DMS153 (cell line): Measurements from ENCODE around the gene NFKB2.

Experiments used
- DNase-seq: peaks from one replicate; lab custom pipeline; 2025; lab: John Stamatoyannopoulos, UW

NFKB2 gene

GRCh38 chr10:102422545-102423129 lies 27.1 kb downstream of the NFKB2 start:
- peak; percentile 8 for DNase-seq

DNA sequence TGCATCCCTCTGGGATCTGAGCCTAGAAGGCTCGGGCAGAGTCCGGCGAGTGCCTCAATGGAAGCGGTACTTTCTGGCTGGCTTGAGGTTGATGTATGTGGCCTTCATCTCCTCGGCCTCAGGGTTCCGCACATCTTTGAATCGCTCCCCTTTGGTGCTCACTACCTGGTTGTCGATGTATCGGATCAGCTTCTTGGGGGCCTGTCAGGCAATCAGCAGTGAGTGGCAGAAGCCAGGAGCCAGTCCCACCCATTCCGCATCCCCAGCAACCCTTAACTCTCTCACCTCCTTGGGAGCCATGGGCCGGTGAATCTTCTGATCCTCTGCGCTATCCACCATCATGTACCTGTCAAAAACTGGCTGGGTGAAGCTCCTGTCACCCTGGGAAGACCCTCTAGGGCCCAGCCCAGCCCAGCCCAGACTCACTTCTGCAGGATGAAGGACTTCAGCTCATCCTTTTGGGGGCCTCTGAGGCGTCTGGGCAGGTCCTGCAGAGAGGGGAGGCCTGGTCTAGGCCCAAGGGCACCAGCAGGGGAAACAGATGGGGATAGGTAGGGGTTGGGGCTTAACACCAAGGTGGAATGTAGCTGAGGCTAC lies 28.0 kb downstream of the NFKB2 start:
- DNase-seq: no peak

DNA sequence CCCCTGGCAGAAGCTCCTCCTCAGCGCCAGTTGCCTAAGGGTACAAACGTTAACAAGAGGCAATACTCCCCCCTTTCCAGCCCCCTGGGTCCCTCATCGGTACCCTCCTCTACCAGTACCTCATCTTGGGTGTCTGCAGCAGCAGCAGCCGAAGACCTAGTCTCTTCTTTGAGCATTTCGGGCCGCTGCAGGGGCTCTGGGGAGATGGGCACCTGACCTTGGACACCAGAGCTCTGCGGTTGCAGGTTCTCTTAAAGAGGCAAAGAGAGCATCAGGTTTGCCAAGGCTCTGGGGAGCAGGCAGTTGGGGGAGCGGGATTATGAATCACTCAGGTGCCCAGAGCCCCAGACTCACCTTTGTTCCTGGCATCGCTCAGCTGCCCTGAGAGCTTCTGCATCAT lies 28.6 kb downstream of the NFKB2 start:
- no peak for DNase-seq

- DNase-seq: no peak
These were observed 29.4 kb downstream of the NFKB2 start for GRCh38 chr10:102424916-102425315.

GRCh38 chr10:102425444-102425843 lies 29.9 kb downstream of the NFKB2 start:
- no peak for DNase-seq

DNA sequence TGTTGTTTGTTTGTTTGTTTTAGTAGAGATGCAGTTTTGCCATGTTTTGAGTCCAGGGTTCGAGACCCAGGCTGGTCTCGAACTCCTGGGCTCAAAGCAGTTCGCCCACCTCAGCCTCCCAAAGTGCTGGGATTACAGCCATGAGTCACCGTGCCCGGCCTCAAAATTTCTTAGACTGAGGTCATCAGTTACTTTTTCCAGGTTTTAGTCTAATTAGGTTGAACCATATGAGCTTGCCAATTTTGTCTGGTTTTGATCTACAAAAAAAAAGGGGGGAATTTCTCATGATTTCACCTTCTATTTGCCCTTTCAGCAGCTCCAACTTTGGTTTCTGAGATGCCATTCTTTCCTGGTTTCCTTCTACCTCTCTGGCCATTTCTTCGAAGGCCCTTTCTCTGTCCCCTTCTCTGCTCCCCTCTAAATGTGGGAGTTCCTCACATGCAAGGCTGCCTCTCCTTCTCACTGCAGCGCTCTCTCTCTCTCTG lies 31.3 kb downstream of the NFKB2 start:
- no peak for DNase-seq

DNA sequence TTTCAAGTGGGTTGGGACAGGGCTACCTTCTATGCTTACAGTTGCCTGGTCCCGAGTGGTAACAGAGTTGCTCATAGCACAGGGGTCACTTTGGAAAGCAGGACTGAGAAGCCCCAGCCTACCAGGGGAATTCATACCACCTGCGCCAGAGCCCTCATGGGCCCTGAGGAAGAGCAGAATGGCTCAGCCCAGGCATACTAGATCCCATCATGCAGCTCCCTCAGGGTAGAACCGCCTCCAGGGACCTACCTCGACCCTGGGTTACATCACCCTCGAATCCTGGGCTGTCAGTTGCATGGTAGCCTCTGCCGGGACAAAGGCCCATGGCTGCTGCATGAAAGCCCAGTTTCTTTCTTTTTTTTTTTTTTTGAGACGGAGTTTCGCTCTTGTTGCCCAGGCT lies 34.0 kb downstream of the NFKB2 start:
- no peak for DNase-seq

DNA sequence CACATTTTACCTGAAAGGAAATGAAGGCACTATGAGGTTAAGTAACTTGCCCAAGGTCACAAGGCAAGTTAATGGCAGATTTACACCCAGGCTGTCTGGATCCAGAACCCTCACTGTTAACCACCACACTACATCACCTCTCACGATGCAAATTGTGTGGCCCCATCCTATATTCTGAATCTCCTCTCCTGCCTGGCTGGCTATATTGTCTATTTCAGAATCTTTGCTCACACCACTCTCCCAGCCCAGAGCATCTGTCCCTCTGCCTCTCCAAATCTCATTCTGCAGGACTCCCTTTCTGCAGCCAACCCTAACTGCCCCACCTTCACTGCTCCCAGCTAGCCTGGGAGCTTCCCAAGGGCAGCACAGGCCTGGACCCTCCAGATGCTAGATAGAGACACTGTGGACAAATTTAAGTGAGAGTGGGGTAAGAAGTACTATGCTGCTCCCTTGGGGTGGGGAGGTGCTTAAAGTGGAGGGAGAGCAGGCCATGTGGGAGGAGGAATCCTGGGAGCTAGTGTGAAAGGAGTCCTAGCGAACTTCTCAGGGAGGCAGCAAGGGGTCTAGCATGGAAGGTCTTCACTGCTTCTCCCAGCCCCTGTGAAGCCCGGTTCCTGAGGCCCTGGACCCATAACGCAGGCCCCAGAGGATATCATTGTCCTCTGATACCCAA lies 36.1 kb downstream of the NFKB2 start:
- no peak for DNase-seq

- DNase-seq: peak; percentile 93
These were observed 36.9 kb downstream of the NFKB2 start, which contains the start of gene CUEDC2 for GRCh38 chr10:102432162-102432950. Gene CUEDC2 (minus strand): TSS chr10:102432574. CDS start chr10:102425188, 7,386 bp downstream.

DNA sequence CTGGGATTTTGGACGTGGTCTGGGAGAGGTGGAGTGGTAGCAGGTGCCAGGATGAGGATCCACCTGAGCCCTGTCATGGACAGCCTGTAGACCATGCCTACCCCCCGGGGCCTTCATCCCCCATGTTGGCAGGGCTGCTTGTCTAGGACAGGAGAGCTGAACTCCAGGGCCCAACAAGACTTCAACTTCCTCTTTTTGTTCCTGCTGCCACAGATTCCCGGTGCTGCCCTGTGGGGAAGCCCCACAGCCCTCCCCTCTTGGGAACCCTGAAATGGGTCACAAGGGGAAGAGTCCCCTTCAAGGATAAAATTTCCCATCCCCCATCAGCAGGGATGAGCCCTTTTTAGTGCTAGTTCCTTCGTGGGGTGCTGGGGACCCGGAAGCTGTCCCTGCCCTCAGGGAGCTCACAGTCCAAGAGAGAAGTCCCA lies 38.1 kb downstream of the NFKB2 start:
- DNase-seq: no peak

GRCh38 chr10:102434394-102435132 lies 39.1 kb downstream of the NFKB2 start:
- DNase-seq: no peak

DNA sequence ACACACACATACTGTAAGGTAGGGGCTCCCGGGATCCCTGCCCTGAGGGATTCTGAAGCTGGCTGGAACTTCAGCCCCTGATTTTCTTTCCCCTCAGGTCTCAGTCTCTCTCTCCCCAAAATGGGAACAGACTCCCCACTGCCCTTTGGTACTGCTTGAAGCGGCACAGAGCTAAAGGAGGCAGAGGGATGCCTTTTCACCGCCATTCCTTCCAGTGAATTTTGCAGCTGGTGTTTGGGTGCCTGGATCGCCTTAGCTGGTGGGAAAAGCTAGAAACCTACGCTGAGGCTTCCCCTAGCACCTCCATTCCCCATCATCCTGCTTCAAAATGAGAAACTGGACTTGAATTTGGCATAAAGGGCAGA lies 39.6 kb downstream of the NFKB2 start:
- no peak for DNase-seq

DNA sequence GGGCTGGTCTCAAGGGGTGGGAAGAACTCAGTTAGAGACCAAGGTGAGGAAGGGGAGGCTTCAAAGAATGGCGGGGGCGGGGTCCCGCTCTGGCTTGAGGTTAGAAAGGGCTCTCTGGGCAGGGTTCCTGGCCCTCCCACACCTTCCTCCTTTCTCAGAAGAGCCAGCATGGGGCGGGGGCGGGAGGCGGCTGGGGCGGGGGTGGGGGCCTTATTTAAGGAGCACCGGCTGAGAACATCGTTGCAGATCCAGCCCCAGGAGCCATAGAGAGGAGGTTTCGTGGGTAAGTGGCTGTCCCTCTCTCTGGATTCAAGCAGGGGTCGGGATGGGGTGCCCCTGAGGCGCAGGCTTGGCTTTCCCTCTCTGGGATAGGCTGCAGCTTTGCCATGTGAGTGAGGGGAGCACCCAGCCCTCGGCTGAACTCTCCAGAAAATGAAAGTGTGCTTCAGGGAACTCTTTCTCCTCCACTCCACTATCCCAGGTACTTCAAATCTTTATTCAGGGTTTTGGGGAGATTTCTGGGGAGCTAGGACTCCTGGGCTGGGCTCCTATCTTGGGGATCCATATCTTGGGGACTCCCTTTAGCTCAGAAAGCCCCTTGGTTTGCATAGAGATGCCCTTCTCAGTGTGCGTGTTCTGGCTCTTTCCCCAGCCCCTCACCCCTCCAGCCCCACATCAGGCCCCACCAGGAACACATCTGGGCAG lies 40.2 kb downstream of the NFKB2 start:
- DNase-seq: no peak

DNA sequence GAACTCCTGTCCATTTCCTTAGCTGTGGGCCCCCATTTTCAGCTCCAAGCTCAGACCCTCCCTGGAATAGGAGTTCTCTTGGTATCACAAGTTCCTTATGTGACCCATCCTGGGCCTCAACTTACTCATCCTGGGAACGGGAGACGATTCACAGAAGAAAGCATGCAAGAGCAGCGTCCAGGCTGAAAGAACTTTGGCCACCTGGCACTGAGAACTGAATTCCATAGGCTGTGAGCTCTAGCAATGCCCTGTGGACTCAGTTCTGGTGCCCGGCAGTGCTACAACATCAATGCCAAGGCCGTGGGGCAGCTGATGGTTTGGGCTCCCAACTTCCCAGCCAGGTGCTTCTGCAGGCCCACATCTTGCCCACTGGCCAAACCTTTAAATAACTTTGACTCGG lies 40.8 kb downstream of the NFKB2 start:
- DNase-seq: no peak

GRCh38 chr10:102437515-102437914 lies 42.0 kb downstream of the NFKB2 start:
- DNase-seq: no peak

GRCh38 chr10:102438374-102438773 lies 42.9 kb downstream of the NFKB2 start:
- no peak for DNase-seq

DNA sequence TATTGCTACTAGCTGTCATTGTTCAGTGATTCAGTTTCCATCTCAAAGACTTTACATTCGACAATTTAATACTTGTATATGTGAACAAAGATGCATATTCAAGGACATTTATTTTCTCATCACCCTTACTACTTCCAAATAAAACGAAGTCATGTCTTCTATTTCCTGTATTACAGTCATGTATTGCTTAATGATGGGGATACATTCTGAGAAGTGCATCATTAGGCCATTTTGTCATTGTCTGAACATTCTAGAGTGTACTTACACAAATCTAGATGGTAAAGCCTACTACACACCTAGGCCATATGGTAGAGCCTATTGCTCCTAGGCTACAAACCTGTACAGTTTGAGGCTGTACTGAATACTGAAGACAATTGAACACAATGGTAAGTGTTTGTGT lies 49.3 kb downstream of the NFKB2 start:
- DNase-seq: no peak

DNA sequence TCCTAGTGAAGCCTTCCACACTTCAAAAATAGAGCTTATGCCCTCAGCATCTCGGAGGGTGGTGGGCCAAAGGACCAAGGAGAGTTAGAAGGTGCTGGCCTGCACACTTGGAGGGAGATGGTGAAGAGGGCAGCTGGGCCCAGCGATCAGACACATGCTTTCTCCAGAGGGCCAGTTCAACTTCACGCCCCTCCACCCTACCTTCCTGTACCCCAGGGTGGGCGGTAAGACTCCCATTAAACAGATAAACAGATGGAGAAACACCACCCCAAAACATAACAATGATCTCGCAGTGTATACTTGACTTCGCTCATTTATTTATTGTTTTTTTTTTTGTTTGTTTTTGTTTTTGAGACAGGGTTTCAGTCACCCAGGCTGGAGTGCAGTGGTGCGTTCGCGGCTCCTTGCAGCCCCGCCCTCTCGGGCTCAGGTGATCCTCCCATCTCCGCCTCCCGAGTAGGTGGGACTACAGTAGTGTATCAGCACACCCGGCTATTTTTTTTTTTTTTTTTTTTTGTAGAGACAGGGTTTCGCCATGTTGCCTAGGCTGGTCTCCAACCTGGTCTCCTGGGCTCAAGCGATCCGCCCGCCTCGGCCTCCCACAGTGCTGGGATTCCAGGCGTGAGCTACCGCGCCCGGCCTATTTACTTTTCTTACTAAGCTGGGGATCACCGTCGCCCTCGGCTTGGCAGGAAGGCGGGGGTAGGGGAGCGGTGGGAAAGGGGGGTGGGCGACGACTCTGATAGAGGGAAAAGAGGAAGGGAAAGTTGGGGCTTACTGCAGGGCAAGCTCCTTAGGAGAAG lies 54.0 kb downstream of the NFKB2 start:
- peak; percentile 77 for DNase-seq

- no peak for DNase-seq
These were observed 54.5 kb downstream of the NFKB2 start for GRCh38 chr10:102450124-102450373.

DNA sequence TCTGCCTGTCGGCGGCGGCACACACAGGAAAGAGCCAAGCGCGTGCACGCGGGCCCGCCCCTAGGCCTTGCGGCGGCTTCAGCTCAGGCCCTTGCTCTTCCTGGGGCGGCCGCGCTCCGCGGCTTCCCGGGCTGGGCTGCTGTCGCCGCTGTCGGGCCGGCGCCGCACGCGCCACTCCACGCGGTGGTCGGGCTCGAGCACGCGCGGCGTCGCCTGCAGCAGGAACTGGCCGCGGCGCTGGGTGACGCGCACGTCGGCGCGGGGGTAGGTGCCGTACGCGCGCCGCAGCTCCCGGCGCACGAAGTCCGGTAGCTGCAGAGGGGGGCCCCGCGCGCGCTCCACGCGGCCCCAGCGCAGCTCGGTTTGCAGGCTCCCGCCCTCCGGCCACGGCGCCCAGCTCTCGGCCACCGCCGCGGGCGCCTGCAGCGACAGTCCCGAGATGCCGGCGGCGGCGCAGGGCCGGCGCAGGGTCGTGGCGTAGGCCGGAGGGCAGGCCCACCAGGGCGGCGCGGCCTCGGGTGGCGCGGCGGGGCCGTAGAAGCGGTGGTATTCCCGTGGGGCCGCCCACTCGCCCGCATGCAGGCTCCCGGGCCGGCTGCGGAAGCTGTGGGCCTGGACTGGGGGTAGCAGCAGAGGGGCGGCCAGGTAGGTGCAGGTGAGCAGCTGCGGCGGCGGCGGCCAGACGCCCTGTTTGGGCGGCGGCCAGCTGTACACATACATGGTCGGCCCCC lies 55.0 kb downstream of the NFKB2 start:
- DNase-seq: peak; percentile 79
